K562 treated with DMSO at 1 percent for 4 hours (cell line): ENCODE results near the gene DGKE. TPM values are rescaled to one million over a fixed set of nuclear protein-coding genes. Genes with fewer than 3 reads are reported as not detected.

Source experiments
- total RNA-seq: library from RNA; unstranded; fragments of 300-600 nt; gene quantifications from 2 replicates; pipeline ENCODE4 v1.2.3, GENCODE V29; 2022; ENCODE audit not compliant: insufficient read depth

Gene DGKE
- 2.3 and 3.2 TPM in 2 replicates for total RNA-seq

DNA sequence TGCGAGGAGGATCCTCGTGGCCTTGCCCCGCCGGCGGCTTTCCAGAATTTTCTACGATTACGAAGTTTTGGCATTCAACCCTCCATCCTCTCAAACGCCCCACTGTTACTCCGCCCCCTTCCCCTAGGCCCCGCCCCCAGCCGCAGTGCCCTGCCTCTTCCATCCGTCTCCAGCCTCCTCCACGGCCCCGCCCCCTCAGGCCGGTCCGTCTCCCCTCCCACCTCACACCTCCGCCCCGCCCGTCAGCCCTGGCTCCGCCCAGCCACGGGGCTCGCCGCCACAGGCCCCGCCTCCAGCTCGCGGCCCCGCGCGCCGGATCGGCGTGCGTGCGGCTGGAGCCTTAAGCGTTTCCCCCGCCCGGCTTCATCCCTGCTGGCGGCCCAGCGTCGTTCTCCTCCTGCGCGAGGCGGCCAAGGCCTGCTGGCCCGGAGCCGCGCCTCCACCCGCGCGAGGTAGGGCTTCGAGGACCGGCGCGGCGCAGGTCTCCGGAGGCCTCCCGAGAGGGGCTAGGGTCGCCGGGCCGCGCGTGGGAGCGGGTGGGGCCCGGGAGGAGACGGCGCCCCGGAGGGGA lies at the start of gene DGKE, which contains the start of gene C17orf67:
DGKE (plus strand) TSS at position 343 of the 571 bp plus-strand sequence. CDS start 645 bp downstream, outside the sequence.
C17orf67 (minus strand) TSS at position 112 of the 571 bp plus-strand sequence. CDS start 18,110 bp downstream, outside the sequence.

DNA sequence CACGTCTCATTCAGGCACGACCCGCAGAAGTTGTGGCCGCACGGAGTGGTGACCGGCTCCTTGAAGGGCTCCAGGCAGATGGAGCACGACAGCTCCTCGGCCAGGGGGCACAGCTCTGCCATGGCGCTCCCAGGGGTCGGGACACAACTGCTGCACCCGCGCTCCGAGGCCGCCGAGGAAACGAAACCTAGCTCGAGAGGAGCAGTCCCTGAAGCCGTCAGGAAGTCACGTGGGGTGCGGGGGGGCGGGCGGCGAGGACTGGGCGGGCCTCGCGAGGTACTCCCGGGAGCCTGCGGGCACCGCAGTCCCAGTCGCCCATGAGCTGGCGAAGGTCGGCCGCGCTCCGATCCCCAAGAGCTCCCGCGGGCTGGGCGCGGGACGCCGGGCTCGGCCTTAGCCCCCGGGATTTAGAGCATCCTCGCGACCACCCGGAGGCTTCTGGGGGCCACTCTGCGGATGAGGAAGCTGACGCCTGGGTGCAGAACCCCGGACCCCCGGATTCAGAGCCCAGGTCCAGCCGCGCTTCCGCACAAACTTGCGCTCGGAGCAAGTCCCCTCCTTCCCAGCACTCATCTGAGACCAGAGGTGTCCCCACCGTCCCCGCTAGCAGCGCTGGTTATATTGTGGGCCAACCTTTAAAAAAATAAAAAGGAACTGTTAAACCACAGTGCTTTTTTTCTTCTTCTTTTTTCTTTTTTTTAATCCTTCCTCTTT lies 80.1 kb downstream of the DGKE start, which contains the start of gene TRIM25:
TRIM25 (minus strand) TSS at position 183 of the 714 bp plus-strand sequence; CDS start at position 122, 61 bp downstream.

Other genes starting within 250 kb of the DGKE start
- not detected in 2 replicates for gene NOG, start 240.5 kb upstream of the DGKE start, total RNA-seq
- gene C17orf67, start 231 bp upstream of the DGKE start, total RNA-seq, result 1.3 TPM in 1 of 2 replicates, not detected in the other
- 45.6 and 50.6 TPM in 2 replicates for gene TRIM25, start 79.9 kb downstream of the DGKE start, total RNA-seq
- 13.0 and 14.6 TPM in 2 replicates for gene COIL, start 126.9 kb downstream of the DGKE start, total RNA-seq
- gene SCPEP1, start 144.0 kb downstream of the DGKE start, total RNA-seq, result 12.4 and 18.5 TPM in 2 replicates